ENCODE data around the gene HCCS.

- TF ChIP-seq CTCF (IDR thresholded peaks at IDR 0.05): no peak
- TF ChIP-seq POLR2A (IDR thresholded peaks at IDR 0.05): no peak
Measured at GRCh38 chrX:11172415-11172814, 61.3 kb downstream of the HCCS start.
